Endothelial cell of umbilical vein (primary cell): ENCODE data around the gene NKTR. TPM values are rescaled to one million over a fixed set of nuclear protein-coding genes. Genes with fewer than 3 reads are reported as not detected.

ENCODE experiments used
- BruUV-seq: library from RNA; stranded (reverse); fragments of 400-500 nt; replicated peaks from 2 replicates; lab custom pipeline; 2021; lab: Mats Ljungman, UMichigan
- CTCF ChIA-PET: fragments of 300-600, 350-600 bp; sonication (Branson Sonifier 250); formaldehyde crosslinking; loops from one replicate; lab custom pipeline; 2021; ENCODE audit warnings: antibody characterized with exemption, inconsistent platforms; lab: Charles Lee
- POLR2A ChIA-PET: fragments of 300-600, 350-600 bp; sonication (Branson Sonifier 250); formaldehyde crosslinking; loops from one replicate; lab custom pipeline; 2021; ENCODE audit warnings: antibody characterized with exemption, inconsistent platforms; lab: Charles Lee
- DNase-seq: peaks from one replicate; pipeline ENCODE4 v3.0.0-alpha.2; 2011; ENCODE audit warnings: low read depth, low spot score
- FAIRE-seq: peaks from 2 replicates; lab custom pipeline; 2011; peaks lifted over from hg19 to GRCh38; lab: Jason Lieb, UNC
- H2AFZ ChIP-seq: 2 replicates; pipeline ENCODE4 v1.6.0; 2012; ENCODE audit warnings: low read depth, low read length, control low read depth, inconsistent platforms
- H3K27ac ChIP-seq: 2 replicates; pipeline ENCODE4 v1.5.1; 2011; ENCODE audit warnings: low read depth, mild to moderate bottlenecking, control low read depth, low read length, moderate library complexity; ENCODE audit not compliant: insufficient read depth
- H3K27me3 ChIP-seq, 2 experiments: 2 replicates each; pipeline versions ENCODE4 v1.6.0 to v1.6.1; 2011; ENCODE audit warnings: low read length in 2 of 2, mixed read lengths in 1 of 2; ENCODE audit not compliant: control insufficient read depth in 2 of 2, insufficient read depth in 2 of 2
- H3K36me3 ChIP-seq, 2 experiments: 2 replicates in 1 of 2; 3 replicates in 1 of 2; pipeline ENCODE4 v1.5.1; 2011; ENCODE audit warnings: low read length in 2 of 2, mild to moderate bottlenecking in 1 of 2, moderate library complexity in 1 of 2; ENCODE audit not compliant: control insufficient read depth in 2 of 2, insufficient read depth in 2 of 2; ENCODE audit errors: extremely low read depth in 1 of 2
- H3K4me1 ChIP-seq: 3 replicates; pipeline ENCODE4 v1.5.1; 2011; ENCODE audit warnings: mild to moderate bottlenecking, low read length; ENCODE audit not compliant: control insufficient read depth, insufficient read depth; ENCODE audit errors: extremely low read depth
- H3K4me2 ChIP-seq: 2 replicates; pipeline ENCODE4 v1.6.1; 2011; ENCODE audit warnings: low read length, control low read depth, mixed read lengths; ENCODE audit not compliant: insufficient read depth
- H3K4me3 ChIP-seq, 3 experiments: fragments of 200-600 bp in 1 of 3; sonication (generic), shearing (Covaris generic) in 1 of 3; replicated peaks in 1 of 3; 2 replicates each; pipeline ENCODE4 v1.5.1; 2011 to 2016; ENCODE audit warnings: control low read depth in 3 of 3, low read length in 3 of 3, mild to moderate bottlenecking in 2 of 3, inconsistent platforms in 1 of 3, low read depth in 1 of 3, moderate library complexity in 1 of 3; ENCODE audit not compliant: insufficient read depth in 1 of 3
- H3K79me2 ChIP-seq: 2 replicates; pipeline ENCODE4 v1.6.0; 2012; ENCODE audit warnings: low read length, inconsistent platforms; ENCODE audit not compliant: control insufficient read depth, insufficient read depth
- H3K9ac ChIP-seq: replicated peaks from 2 replicates; pipeline ENCODE3; 2011; ENCODE audit warnings: low read length, control low read depth; ENCODE audit not compliant: insufficient read depth; ENCODE audit errors: extremely low read depth
- H3K9me1 ChIP-seq: replicated peaks from 3 replicates; pipeline ENCODE4 v1.6.0; 2011; ENCODE audit warnings: mild to moderate bottlenecking, low read length; ENCODE audit not compliant: control insufficient read depth, insufficient read depth; ENCODE audit errors: extremely low read depth
- H3K9me3 ChIP-seq: replicated peaks from 2 replicates; pipeline ENCODE4 v1.5.1; 2012; ENCODE audit warnings: low read length, inconsistent platforms; ENCODE audit not compliant: control insufficient read depth, insufficient read depth
- H4K20me1 ChIP-seq: replicated peaks from 2 replicates; pipeline ENCODE3; 2011; ENCODE audit warnings: mild to moderate bottlenecking, low read length; ENCODE audit not compliant: control insufficient read depth, insufficient read depth; ENCODE audit errors: extremely low read depth
- CTCF ChIP-seq, 2 donors: IDR thresholded peaks; 1 replicate in 1 of 2; 2 replicates in 1 of 2; pipeline ENCODE4 v1.5.1; 2011; ENCODE audit warnings: low read length in 2 of 2, mild to moderate bottlenecking in 2 of 2, moderate library complexity in 2 of 2, control low read depth in 1 of 2, inconsistent platforms in 1 of 2, low read depth in 1 of 2; ENCODE audit not compliant: insufficient read depth in 1 of 2; ENCODE audit errors: extremely low read depth in 1 of 2
- EZH2 ChIP-seq: IDR thresholded peaks from 2 replicates; pipeline ENCODE4 v1.6.1; 2012; ENCODE audit warnings: borderline replicate concordance, low read depth, mild to moderate bottlenecking, moderate library complexity, low read length, inconsistent platforms; ENCODE audit not compliant: severe bottlenecking
- FOS ChIP-seq: IDR thresholded peaks from 2 replicates; pipeline ENCODE4 v1.6.1; 2011; ENCODE audit warnings: mild to moderate bottlenecking, low read length, moderate library complexity, borderline replicate concordance; ENCODE audit not compliant: insufficient read depth
- GATA2 ChIP-seq: IDR thresholded peaks from 2 replicates; pipeline ENCODE4 v1.7.0; 2011; ENCODE audit warnings: low read depth, mild to moderate bottlenecking, moderate library complexity, mixed read lengths, low read length; ENCODE audit not compliant: insufficient read length, insufficient read depth
- JUN ChIP-seq: IDR thresholded peaks from 2 replicates; pipeline ENCODE4 v1.6.1; 2011; ENCODE audit warnings: borderline replicate concordance, low read depth; ENCODE audit not compliant: insufficient read length, insufficient read depth
- MAX ChIP-seq: IDR thresholded peaks from 2 replicates; pipeline ENCODE4 v1.6.1; 2011; ENCODE audit not compliant: insufficient read depth, insufficient read length
- MYC ChIP-seq: IDR thresholded peaks from one replicate; pipeline ENCODE4 v1.6.1; 2011; ENCODE audit warnings: mild to moderate bottlenecking, low read depth, low read length
- POLR2A ChIP-seq: IDR thresholded peaks from 2 replicates; pipeline ENCODE4 v1.6.1; 2012; ENCODE audit warnings: low read depth, mild to moderate bottlenecking, control low read depth, low read length
- POLR2AphosphoS5 ChIP-seq: IDR thresholded peaks from 2 replicates; pipeline ENCODE4 v1.6.1; 2012; ENCODE audit warnings: low read depth, mild to moderate bottlenecking, control low read depth, low read length, moderate library complexity; ENCODE audit not compliant: insufficient read depth
- dilution Hi-C: fragments of 300-500 bp; cut with MboI; formaldehyde crosslinking; loops from one replicate; pipeline ENCODE4 v1.15.0; 2019; ENCODE audit warnings: low sequenced_read_pairs; ENCODE audit not compliant: extremely low pct_ligation_motif_present
- intact Hi-C: fragments of 100-400 bp; cut with micrococcal nuclease; formaldehyde crosslinking; loops from one replicate; pipeline ENCODE4 v1.10.0; 2022
- polyA plus RNA-seq, 4 experiments: library from polyadenylated mRNA; depleted of rRNA in 3 of 4; stranded (reverse) in 3 of 4; unstranded in 1 of 4; fragments of >200 nt; gene quantifications; 2 replicates each; pipeline versions ENCODE4 v1.2.1 to v1.2.3, GENCODE V29; 2011 to 2012; ENCODE audit warnings: missing spikeins in 1 of 4
- total RNA-seq: library from RNA; stranded (reverse); gene quantifications from 2 replicates; pipeline ENCODE4 v1.2.3, GENCODE V29; 2021

The NKTR gene
- total and polyA plus RNA-seq, 2 donors (not counting 3 experiments of a cell fraction or from before 2014, with no cell fraction given): 27.4 to 99.0 TPM

- POLR2A ChIA-PET: no interaction called here
- H3K4me3 ChIP-seq: no peak overlapping the region
- no peaks in the 10 kb centered on the region for H3K27me3 ChIP-seq
- no TSS peak for BruUV-seq
- H3K4me1 ChIP-seq: no peaks in the 10 kb centered on the region
- H3K9me1 ChIP-seq: no peaks in the 10 kb centered on the region
- no peak overlapping the region for H3K4me2 ChIP-seq
- no peaks in the 10 kb centered on the region for H4K20me1 ChIP-seq
- no peak overlapping the region for H3K9ac ChIP-seq
- H3K36me3 ChIP-seq: peaks cover 19 to 42% of the 10 kb centered on the region in 2 experiments
- no peak for FAIRE-seq
- H2AFZ ChIP-seq: no peak overlapping the region
- H3K79me2 ChIP-seq: no peaks in the 10 kb centered on the region
- no peak overlapping the region for H3K27ac ChIP-seq
- no peaks in the 10 kb centered on the region for H3K9me3 ChIP-seq
- dilution Hi-C loops (no loop called here), intact Hi-C loops (no loop called here)
- DNase-seq: no peak
- no peak for TF ChIP-seq MYC
- TF ChIP-seq POLR2AphosphoS5: no peak
- TF ChIP-seq GATA2: no peak
- no peak for TF ChIP-seq POLR2A
- TF ChIP-seq CTCF (IDR thresholded peaks at IDR 0.05; ENCODE audit: extremely low read depth in 1 of 2, insufficient read depth in 1 of 2, low read depth in 1 of 2, low read length in 2 of 2): no peak
- no peak for TF ChIP-seq JUN
- no peak for TF ChIP-seq EZH2
- TF ChIP-seq MAX: no peak
- no peak for TF ChIP-seq FOS
- CTCF ChIA-PET: no interaction called here
These were observed 31.7 kb downstream of the NKTR start for GRCh38 chr3:42632146-42632545.
